ENCODE measurements around the gene VWA1.
"Not testable (repeated sequence)": the region's sequence is repeated elsewhere in the genome, so short reads cannot be mapped to it uniquely, and the experiment has no call there.

VWA1 gene

DNA sequence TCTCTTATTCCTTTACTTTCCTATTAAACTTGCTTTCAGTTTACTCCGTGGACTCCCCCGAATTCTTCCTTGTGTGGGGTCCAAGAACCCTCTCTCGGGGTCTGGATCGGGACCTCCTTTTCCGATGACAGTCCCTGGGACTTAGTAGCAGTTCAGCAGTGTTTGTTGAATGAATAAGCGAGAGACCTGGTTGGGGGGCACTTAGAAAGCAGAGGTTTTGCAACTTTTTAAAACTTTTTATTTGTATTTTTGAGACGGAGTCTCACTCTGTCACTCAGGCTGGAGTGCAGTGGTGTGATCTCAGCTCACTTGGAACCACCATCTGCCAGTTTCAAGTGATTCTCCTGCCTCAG, 12.3 kb upstream of the VWA1 start:
- no peak for DNase-seq (ENCODE audit: low spot score)

DNA sequence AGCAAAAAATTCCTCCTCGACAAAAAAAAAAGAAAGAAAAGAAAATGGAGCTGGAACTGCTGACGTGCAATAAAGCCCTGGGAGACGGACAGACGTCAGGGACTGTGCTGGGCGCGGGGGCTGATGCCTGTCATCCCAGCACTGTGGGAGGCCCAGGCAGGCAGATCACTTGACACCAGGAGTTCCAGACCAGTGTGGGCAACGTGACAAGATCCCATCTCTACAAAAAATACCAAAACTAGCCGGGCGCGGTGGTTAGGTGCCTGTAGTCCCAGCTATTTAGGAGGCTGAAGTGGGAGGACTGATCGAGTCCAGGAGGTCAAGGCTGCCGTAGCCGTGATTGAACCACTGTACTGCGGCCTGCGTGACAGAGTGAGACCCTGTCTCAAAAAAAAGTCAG, 10.8 kb upstream of the VWA1 start:
- no peak for DNase-seq (ENCODE audit: low spot score)

DNA sequence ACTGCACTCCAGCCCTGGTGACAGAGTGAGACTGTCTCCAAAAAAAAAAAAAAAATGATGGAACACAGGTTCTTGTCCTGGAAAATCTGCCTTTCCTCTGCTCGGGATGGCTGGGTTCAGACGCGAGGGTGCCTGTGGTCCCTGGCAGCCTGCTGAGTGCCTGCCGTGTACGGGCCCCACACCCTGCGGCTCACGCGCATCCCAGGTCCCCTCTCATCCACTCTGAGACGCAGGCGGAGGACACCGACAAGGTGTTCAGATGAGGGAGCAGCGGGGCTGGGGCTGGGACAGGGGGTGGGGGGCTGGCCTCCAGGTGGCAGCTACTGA, 10.1 kb upstream of the VWA1 start:
- no peak for DNase-seq (ENCODE audit: low spot score)

DNA sequence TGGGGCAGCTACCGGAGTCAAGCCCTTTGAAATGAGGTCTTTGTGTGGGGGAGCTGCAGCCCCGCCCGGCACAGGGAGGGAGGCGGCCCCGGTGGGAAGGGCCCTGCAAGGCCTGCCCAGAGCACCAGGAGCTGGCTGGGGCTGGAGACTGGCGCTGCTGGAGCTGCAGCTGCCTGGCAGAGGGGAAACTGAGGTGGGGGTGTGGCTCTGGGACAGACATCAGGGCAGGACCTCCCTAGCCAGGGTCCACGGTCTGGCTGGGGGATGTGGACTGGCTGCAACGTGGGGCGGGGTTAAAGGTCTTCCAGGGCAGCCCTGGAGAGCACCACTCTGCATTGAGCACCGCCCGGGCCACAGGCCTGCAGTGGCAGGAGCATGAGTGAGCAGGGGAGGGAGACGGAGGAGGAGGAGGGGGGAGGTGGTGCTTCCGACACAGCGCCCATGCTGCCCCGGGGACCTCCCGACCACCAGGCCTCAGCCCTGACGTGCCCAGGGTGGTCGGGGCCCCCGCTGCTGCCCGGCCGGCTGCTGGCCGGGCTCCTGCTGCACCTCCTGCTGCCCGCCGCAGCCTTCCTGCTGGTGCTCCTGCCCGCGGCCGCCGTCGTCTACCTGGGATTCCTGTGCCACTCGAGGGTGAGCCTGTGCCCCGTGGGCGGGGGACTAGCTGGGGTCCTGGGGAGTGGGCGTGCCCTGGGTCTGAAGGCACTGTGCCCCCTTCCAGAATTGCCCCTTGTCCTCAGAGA, 9.6 kb upstream of the VWA1 start:
- DNase-seq (ENCODE audit: low spot score): no peak

DNA sequence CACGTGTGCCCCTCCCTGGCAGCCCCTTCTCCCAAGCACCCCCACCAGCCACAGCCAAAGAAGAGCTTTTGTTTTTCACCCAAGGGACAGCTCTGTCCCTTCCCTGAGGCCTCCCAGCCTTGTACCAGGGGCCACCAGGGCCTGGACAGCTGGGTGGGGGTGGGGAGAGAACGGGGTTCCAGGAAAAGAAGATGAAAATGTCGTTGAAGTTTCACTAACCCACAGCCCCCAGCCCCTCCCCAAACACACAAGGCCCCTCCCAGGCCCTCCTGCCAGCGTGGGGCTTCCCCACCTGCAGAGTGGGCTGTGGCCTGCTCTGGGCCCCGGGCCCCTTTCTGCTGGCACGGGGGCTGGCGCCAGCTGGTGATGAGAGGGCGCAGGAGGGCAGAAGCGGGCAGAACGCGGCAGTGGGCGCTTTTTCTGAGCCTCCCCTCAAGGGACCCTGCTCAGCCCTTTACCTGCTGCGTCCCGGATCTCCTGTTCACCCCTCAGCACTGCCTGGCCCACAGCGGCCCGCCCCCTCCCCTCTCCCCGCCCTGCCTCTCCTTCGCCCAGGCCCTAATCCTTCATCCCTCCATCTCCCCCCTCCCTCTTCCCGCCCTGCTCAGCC, 8.9 kb upstream of the VWA1 start:
- no peak for DNase-seq (ENCODE audit: low spot score)

DNA sequence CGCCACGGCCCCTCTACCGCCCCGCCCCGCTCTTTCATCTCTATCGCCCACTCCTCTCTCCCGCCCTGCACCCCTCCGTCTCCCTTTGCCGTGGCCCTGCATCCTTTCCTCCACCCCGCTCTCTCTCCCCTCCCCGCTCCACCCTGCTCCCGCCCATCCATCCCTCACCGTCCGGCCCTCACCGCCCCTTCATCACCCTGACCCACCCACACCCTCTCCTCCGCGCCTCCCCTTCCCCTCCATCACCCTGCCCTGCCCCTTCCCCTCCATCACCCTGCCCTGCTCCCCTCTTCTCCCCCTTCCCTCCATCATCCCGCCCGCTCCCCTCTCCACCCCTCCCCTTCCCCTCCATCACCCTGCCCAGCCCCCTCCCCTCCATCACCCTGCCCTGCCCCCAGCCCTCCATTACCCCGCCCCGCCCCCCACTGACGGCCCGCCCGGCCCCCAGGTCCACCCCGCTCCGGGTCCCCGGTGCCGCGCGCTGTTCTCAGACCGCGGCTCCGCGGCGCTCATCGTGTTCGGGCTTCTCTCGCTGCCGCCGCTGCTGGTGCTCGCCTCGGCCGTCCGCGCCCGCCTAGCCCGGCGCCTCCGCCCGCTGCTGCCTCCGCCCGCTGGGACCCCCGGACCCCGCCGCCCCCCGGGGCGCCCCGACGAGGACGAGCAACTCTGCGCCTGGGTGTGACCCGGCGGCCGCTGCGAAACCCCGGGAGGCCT, 8.2 kb upstream of the VWA1 start:
- DNase-seq (ENCODE audit: low spot score): no peak

DNA sequence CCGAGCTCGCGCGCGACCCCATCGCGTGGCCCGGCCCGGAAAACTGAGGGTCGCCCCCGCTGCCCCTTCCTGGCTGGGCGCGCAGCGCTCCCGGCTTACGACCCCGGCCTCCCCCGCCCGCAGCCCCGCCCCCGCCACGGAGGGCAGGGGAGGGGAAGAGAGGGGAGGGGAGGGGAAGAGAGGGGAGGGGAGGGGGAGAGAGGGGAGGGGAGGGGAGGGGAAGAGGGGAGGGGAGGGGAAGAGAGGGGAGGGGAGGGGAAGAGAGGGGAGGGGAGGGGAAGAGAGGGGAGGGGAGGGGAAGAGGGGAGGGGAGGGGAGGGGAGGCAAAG, 7.7 kb upstream of the VWA1 start:
- DNase-seq (ENCODE audit: low spot score): no peak

DNA sequence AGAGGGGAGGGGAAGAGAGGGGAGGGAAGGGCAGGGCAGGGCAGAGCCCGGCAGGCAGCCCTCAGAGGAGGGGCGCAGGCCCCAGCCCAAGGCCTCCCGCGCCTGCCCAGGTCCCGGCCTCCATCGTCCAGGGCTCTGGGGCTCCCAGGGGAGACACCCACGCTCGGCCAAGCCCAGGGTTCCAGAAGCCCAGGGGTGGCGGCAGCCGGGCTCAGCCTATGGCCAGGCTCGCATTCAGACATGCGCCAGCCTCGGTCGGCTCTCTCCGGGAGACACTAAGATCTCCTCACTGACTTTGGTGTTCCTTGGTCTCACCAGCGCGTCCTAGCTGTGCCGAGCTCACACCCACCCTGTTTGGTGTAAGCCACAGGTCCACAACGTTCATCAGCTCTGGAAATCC, 7.3 kb upstream of the VWA1 start:
- DNase-seq (ENCODE audit: low spot score): no peak

DNA sequence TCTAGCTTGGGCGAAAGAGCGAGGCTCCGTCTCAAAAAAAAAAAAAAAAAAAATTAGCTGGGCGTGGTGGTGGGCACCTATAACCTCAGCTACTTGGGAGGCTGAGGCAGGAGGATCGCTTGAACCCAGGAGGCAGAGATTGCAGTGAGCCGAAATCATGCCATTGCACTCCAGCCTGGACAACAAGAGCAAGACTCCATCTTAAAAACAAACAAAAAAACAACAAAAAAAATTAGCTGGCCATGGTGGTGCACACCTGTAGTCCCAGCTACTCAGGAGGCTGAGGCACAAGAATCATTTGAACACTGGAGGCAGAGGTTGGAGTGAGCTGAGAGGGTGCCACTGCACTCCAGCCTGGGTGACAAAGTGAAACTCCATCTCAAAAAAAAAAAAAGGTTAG, 6.5 kb upstream of the VWA1 start:
- DNase-seq (ENCODE audit: low spot score): not testable (repeated sequence)

DNA sequence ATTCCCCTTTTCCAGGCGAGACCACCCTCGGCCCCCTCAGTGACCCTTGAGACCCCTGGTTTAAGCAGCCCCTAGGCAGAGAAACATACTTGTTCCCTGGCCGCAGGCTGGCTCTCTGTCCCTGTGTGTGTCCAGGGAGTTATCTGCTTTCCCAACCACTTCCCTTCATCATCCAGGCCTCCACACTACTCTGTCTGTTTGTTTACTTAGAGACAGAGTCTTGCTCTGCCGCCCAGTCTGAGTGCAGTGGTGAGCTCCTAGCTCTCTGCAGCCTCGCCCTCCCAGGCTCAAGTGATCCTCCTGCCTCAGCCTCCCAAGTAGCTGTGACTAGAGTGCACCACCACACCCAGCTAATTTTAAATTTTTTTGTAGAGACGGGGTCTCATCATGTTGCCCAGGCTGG, 5.8 kb upstream of the VWA1 start:
- DNase-seq (ENCODE audit: low spot score): no peak

DNA sequence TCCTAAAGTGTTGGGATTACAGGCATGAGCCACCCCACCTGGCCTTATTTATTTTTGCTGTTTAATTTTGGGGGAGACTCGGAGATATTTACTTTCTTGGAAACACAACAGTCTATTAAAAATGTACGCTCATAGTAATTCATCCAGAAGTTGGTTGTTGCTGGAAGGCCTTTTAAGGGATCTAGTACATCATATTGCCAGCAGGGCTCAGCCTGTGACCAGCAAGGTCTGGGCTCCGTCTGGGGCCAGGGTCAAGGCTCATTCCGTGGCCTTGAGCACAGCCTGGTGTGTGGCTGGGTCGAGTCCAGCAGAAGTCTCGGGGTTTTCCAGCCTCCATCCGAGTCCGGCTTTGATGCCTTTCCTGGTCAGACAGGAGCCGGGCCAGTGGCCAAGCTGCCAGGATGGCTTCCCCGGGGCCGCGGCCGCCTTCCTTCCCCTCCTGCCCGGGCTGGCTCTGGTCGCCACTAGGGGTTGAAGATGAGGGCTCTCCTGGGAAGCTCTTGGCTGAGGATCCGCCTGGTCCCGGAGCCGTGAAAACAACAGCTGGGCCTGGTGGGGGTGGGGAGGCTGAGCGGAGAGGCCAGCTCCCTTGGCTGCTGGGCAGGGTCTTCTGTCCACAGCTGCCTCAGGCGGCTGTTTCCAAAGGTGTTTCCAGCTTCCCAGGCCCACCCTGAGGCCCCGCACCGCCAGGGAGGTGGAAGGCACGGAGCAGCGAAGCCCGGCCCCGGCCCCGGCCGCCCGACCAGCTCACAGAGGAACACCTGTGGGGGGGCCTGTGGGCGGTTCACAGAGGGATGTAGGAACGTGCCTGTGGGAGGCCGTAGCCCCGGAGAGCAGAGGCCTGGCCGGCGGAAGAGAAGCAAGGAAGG, 5.1 kb upstream of the VWA1 start:
- DNase-seq (ENCODE audit: low spot score): no peak

DNA sequence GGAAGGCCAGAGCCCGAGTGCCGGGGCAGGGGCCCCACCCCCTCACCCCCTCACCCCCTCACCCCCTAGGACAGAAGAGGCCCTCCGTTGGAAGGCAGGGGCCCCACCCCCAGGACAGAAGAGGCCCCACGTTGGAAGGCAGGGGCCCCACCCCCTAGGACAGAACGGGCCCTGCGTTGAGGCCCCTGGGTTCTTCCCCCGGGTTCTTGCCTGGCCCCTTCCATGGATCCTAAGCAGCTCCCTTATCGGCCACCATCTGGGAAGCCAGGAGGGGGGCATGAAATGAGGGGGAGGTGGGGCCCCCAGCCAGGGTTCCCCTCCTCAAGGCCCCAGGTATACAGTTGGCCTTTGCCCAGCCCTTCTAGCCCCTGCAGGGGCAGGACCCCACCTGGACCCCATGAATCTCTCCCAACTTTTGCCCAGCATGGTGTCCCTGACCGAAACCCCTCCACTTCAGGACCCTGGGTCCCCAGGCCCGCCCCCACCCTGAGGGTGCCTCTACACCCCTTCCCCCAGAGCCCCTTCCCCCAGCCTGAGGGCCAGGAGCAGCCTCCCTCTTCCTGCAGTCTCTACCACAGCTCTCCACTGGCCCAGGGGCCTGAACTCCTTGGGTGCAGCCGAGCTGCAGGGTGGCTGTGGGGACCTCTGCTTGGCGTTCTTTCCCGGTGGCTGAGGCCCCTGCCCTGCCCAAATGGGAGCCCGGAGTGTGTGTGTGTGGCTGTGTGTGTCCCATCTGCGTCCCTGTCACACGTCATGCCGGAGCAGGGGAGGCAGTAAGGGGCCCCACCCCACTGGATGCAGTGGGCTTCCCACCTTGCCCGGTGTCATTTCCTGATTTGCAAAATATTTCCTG, 4.3 kb upstream of the VWA1 start:
- DNase-seq (ENCODE audit: low spot score): no peak

DNA sequence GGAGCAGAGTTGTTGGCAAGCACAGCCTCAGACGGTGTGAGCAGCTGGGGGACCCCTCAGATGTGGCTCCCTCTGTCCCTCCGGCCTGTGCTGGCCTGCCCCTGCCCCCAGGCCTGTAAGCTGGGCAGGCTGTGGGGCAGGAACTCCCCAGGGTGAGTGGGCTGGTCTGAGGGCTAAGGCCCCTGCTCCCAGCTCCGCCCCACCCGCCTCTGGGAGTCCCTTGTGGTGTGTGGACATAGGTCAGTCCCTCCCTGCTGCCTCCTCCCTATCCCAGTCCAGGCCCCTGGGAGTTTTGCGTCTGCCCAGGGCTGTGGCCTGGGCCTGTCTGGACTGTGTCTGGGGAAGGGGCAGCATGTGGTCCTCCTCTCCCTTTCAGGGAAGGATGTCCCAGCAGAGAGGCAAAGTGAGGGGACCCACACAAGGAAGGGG, 3.6 kb upstream of the VWA1 start:
- DNase-seq (ENCODE audit: low spot score): no peak

DNA sequence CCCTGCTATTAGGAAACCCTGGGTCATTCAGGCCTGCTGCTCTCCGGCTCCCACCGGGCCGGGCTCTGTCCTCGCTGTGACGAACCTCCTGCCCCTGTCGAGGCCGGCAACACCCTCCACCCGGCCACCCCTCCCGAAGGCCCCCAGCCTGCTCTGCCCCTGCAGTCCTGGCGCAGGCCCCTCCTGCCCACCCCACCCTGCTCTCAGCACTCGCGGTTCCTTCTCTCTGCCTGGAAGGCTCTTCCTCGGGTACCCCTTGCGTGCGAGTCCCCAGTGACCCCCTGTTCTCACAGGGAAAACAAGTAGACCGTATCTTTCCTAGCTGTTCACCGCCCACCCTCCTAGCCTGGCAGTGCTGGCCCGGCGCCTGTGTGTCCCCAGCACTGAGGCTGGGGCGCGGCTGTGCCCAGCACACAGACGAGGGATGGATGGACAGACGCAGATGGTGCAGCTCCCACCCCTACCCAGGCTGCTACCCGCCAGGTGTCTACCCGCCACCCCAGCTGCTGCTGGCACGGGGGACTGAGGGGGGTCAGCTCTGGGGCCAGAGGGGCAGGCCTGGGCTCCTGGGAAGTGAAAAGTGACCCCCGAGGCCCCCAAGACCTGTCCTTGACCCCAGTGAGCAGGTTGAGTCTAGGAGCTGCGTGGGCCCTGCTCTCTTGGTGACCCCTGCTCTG, 3.1 kb upstream of the VWA1 start:
- no peak for DNase-seq (ENCODE audit: low spot score)

DNA sequence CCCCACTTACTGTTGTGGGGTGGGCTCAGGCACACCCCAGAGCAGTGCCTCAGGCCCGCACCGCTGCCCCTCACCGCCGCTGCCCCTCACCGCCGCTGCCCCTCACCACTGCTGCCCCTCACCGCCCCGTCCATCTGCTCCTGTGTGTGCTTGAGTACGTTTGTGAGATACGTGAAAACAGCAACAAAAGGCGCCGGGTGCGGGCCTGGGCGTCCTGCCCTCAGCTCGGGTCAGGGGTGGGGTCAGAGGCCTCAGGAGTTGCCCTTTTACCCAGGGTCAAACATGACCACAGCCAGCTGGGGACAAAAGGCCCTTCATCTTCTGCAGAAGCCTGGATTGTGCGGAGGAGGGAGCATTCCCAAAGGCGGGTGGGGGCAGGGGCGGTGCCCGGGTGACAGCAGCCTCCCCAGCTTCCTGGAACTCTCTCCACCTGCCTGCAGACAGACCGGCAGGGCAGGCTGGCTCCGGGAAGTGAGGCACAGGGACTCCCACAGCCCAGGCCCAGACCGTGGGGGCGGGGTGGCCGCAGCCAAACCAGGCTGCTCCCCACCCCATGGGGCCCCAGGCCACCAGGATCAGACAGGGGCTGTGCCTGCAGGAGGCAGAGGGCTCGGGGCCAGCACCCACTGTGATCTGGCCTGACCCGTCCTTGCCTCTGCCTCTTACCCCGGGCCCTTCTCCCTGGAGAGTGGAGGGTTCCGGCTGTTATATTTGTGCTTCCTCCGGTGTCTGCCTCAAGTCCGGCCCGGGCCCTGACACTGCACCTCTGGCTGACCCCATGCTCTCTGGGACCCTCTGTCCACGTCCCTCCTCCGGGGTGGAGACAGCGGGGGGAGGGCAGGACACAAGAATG, 2.3 kb upstream of the VWA1 start:
- no peak for DNase-seq (ENCODE audit: low spot score)

DNA sequence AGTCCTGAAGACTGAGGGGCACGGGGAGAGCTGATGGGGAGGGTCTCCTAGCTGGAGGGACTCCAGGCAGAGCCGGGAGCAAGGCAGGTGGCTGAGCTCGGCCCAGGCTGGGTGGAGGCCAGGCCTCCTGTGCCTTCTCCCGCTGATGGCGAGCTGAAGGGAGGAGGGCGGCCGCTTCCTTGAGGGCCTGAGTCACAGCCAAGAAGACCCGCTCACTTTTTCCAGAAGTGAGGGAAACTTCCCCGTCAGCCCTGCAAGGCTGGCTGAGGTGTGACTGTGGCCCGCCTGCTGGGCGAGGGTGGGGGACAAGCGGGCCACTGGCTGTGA, 1.7 kb upstream of the VWA1 start:
- DNase-seq (ENCODE audit: low spot score): no peak

DNA sequence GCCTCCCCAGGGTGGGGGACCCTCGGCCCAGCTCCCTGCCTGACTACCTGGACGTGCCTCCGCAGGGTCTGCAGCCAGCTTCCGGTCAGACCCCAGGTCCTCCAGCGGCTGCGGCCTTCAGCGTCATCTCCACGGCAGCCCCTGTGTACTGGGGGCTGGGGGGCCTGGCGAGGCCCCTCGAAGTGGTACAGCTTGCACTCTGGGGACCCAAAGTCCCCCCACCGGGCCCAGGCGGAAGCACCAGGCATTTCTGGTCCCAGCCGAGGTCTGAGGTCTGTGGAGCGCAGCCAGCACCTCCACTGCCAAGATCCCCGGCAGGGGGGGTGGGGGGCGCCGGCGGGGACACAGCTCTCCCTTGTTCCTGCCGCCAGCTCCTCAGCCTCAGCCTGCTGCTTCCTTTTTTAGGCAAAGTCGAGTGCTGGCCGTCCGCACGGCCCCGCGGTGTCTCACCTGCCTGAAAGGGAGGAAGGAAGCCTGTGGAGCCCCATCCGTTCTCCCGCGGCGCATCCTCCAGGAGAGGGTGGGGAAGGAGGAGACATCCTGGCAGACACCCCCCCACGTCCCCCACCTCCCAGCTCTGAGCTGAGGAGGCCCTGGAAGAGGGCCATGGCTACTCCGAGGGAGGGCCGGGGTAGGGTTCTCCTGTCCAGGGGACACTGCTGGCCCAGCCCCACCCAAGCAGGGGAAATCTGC, 1.2 kb upstream of the VWA1 start:
- DNase-seq (ENCODE audit: low spot score): no peak

DNA sequence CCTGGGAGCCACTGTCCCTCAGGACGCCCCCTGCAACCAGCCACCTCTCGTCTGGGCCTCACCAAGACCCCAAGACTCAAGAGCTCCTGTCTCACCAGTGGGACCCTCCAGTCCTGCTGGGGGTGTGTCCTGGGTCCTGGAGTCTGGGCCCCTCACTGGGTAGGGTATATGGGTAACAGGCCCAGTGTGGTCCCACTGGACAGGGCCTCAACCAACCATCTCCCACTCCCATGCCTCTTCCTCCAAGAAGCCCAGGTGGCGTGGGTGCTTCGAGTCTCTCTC, 725 bp upstream of the VWA1 start:
- DNase-seq (ENCODE audit: low spot score): no peak

DNA sequence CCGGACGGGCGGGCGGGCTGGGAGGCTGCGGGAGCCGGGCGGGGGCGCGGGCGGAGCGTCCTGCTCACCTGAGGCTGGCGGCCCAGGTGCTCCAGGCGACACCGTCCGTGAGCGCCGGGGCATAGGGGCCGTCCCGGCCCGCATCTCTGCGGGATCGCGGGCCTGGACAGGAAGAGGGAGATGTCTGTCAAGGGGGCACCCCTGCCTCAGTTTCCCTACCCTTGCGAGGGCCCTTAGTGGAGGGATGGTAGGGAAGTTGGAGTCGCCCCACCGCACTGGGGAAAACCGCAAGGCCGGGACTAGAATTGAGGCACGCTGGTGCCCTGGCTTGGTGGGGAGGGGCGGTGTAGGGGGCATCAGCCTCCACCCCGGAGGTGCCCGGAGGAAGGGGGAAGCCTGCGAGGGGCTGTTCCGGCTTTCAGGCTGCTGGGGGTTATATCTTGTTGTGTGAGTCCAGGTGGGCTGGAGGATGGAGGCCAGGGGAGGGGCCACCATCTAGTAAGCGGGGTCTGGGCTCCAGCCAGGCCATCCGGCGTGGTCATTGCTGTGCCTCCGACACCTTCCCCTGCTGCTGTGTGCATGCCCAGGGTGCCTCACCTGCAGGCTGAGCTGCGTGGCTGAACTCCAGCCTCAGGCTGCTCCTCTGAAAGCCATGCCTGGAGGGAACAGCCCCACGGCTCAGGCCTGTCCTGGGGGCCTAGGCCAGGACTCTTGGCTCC, 580 bp downstream of the VWA1 start:
- DNase-seq (ENCODE audit: low spot score): no peak

Data from SK-N-DZ (cell line).